ENCODE data around the gene SH2D2A.

Gene SH2D2A

GRCh38 chr1:156840186-156840897 lies 23.7 kb upstream of the SH2D2A start:
- Histone ChIP-seq H3K36me3 (ENCODE audit: insufficient read depth, low read length) (no peaks in the 10 kb centered on the region), H3K4me1 (ENCODE audit: control insufficient read depth, insufficient read depth, low read length, unreplicated experiment) (no peaks in the 10 kb centered on the region), H3K27me3 (ENCODE audit: insufficient read depth, low read length) (peaks cover 13% of the 10 kb centered on the region; the same call in 1 of the 2 replicates), H3K4me3 (ENCODE audit: low read depth, low read length) (no peak overlapping the region), H3K27ac (ENCODE audit: low read depth, low read length) (no peak overlapping the region), H2AFZ (ENCODE audit: low read length, unreplicated experiment) (no peak overlapping the region), H3K79me2 (ENCODE audit: control insufficient read depth, insufficient read depth, low read length, unreplicated experiment) (no peaks in the 10 kb centered on the region)

GRCh38 chr1:156839426-156840109 lies 22.9 kb upstream of the SH2D2A start:
- Histone ChIP-seq H3K36me3 (ENCODE audit: insufficient read depth, low read length) (no peaks in the 10 kb centered on the region), H3K27ac (ENCODE audit: low read depth, low read length) (no peak overlapping the region), H3K4me1 (ENCODE audit: control insufficient read depth, insufficient read depth, low read length, unreplicated experiment) (no peaks in the 10 kb centered on the region), H3K4me3 (ENCODE audit: low read depth, low read length) (no peak overlapping the region), H3K79me2 (ENCODE audit: control insufficient read depth, insufficient read depth, low read length, unreplicated experiment) (no peaks in the 10 kb centered on the region), H3K27me3 (ENCODE audit: insufficient read depth, low read length) (peaks cover 16% of the 10 kb centered on the region), H2AFZ (ENCODE audit: low read length, unreplicated experiment) (no peak overlapping the region)

GRCh38 chr1:156838972-156839371 lies 22.3 kb upstream of the SH2D2A start:
- Histone ChIP-seq H2AFZ (ENCODE audit: low read length, unreplicated experiment) (no peak overlapping the region), H3K4me3 (ENCODE audit: low read depth, low read length) (no peak overlapping the region), H3K36me3 (ENCODE audit: insufficient read depth, low read length) (no peaks in the 10 kb centered on the region), H3K4me1 (ENCODE audit: control insufficient read depth, insufficient read depth, low read length, unreplicated experiment) (no peaks in the 10 kb centered on the region), H3K27ac (ENCODE audit: low read depth, low read length) (no peak overlapping the region), H3K27me3 (ENCODE audit: insufficient read depth, low read length) (peaks cover 21% of the 10 kb centered on the region), H3K79me2 (ENCODE audit: control insufficient read depth, insufficient read depth, low read length, unreplicated experiment) (no peaks in the 10 kb centered on the region)

GRCh38 chr1:156836892-156837291 lies 20.2 kb upstream of the SH2D2A start:
- Histone ChIP-seq H2AFZ (ENCODE audit: low read length, unreplicated experiment) (no peak overlapping the region), H3K79me2 (ENCODE audit: control insufficient read depth, insufficient read depth, low read length, unreplicated experiment) (no peaks in the 10 kb centered on the region), H3K36me3 (ENCODE audit: insufficient read depth, low read length) (no peaks in the 10 kb centered on the region), H3K27me3 (ENCODE audit: insufficient read depth, low read length) (peaks cover 20% of the 10 kb centered on the region), H3K27ac (ENCODE audit: low read depth, low read length) (no peak overlapping the region), H3K4me1 (ENCODE audit: control insufficient read depth, insufficient read depth, low read length, unreplicated experiment) (no peaks in the 10 kb centered on the region), H3K4me3 (ENCODE audit: low read depth, low read length) (no peak overlapping the region)

GRCh38 chr1:156836041-156836654 lies 19.5 kb upstream of the SH2D2A start:
- Histone ChIP-seq H3K36me3 (ENCODE audit: insufficient read depth, low read length) (no peaks in the 10 kb centered on the region), H3K4me3 (ENCODE audit: low read depth, low read length) (no peak overlapping the region), H3K4me1 (ENCODE audit: control insufficient read depth, insufficient read depth, low read length, unreplicated experiment) (no peaks in the 10 kb centered on the region), H3K27ac (ENCODE audit: low read depth, low read length) (no peak overlapping the region), H3K27me3 (ENCODE audit: insufficient read depth, low read length) (peaks cover 24% of the 10 kb centered on the region), H2AFZ (ENCODE audit: low read length, unreplicated experiment) (no peak overlapping the region), H3K79me2 (ENCODE audit: control insufficient read depth, insufficient read depth, low read length, unreplicated experiment) (no peaks in the 10 kb centered on the region)

- Histone ChIP-seq H3K27ac (ENCODE audit: low read depth, low read length) (no peak overlapping the region), H3K36me3 (ENCODE audit: insufficient read depth, low read length) (no peaks in the 10 kb centered on the region), H3K27me3 (ENCODE audit: insufficient read depth, low read length) (peaks cover 24% of the 10 kb centered on the region), H2AFZ (ENCODE audit: low read length, unreplicated experiment) (no peak overlapping the region), H3K4me1 (ENCODE audit: control insufficient read depth, insufficient read depth, low read length, unreplicated experiment) (no peaks in the 10 kb centered on the region), H3K79me2 (ENCODE audit: control insufficient read depth, insufficient read depth, low read length, unreplicated experiment) (no peaks in the 10 kb centered on the region), H3K4me3 (ENCODE audit: low read depth, low read length) (no peak overlapping the region)
Measured at GRCh38 chr1:156834322-156834721, 17.7 kb upstream of the SH2D2A start.

GRCh38 chr1:156833603-156834002 lies 17.0 kb upstream of the SH2D2A start:
- Histone ChIP-seq H3K27ac (ENCODE audit: low read depth, low read length) (no peak overlapping the region), H2AFZ (ENCODE audit: low read length, unreplicated experiment) (no peak overlapping the region), H3K4me1 (ENCODE audit: control insufficient read depth, insufficient read depth, low read length, unreplicated experiment) (no peaks in the 10 kb centered on the region), H3K79me2 (ENCODE audit: control insufficient read depth, insufficient read depth, low read length, unreplicated experiment) (no peaks in the 10 kb centered on the region), H3K4me3 (ENCODE audit: low read depth, low read length) (no peak overlapping the region), H3K27me3 (ENCODE audit: insufficient read depth, low read length) (peaks cover 24% of the 10 kb centered on the region), H3K36me3 (ENCODE audit: insufficient read depth, low read length) (no peaks in the 10 kb centered on the region)

GRCh38 chr1:156832434-156832833 lies 15.8 kb upstream of the SH2D2A start:
- Histone ChIP-seq H3K4me3 (ENCODE audit: low read depth, low read length) (no peak overlapping the region), H3K27ac (ENCODE audit: low read depth, low read length) (no peak overlapping the region)

GRCh38 chr1:156828400-156829124 lies 11.9 kb upstream of the SH2D2A start:
- H3K27ac ChIP-seq (ENCODE audit: low read depth, low read length): no peak overlapping the region
- no peaks in the 10 kb centered on the region for H3K36me3 ChIP-seq (ENCODE audit: insufficient read depth, low read length)
- H3K4me1 ChIP-seq (ENCODE audit: control insufficient read depth, insufficient read depth, low read length, unreplicated experiment): no peaks in the 10 kb centered on the region
- H3K79me2 ChIP-seq (ENCODE audit: control insufficient read depth, insufficient read depth, low read length, unreplicated experiment): no peaks in the 10 kb centered on the region
- no peak overlapping the region for H2AFZ ChIP-seq (ENCODE audit: low read length, unreplicated experiment)
- peaks cover 8% of the 10 kb centered on the region for H3K27me3 ChIP-seq (ENCODE audit: insufficient read depth, low read length)
- H3K4me3 ChIP-seq (ENCODE audit: low read depth, low read length): no peak overlapping the region

More at GRCh38 chr1:156832434-156832833, 15.8 kb upstream of the SH2D2A start:
- Histone ChIP-seq H3K79me2 (ENCODE audit: control insufficient read depth, insufficient read depth, low read length, unreplicated experiment) (no peaks in the 10 kb centered on the region), H3K4me1 (ENCODE audit: control insufficient read depth, insufficient read depth, low read length, unreplicated experiment) (no peaks in the 10 kb centered on the region), H3K27me3 (ENCODE audit: insufficient read depth, low read length) (peaks cover 24% of the 10 kb centered on the region), H2AFZ (ENCODE audit: low read length, unreplicated experiment) (no peak overlapping the region), H3K36me3 (ENCODE audit: insufficient read depth, low read length) (no peaks in the 10 kb centered on the region)

GRCh38 chr1:156826630-156827029 lies 10.0 kb upstream of the SH2D2A start:
- H3K27ac ChIP-seq (ENCODE audit: low read depth, low read length): no peak overlapping the region
- H3K36me3 ChIP-seq (ENCODE audit: insufficient read depth, low read length): no peaks in the 10 kb centered on the region
- no peak overlapping the region for H2AFZ ChIP-seq (ENCODE audit: low read length, unreplicated experiment)
- no peaks in the 10 kb centered on the region for H3K4me1 ChIP-seq (ENCODE audit: control insufficient read depth, insufficient read depth, low read length, unreplicated experiment)
- H3K79me2 ChIP-seq (ENCODE audit: control insufficient read depth, insufficient read depth, low read length, unreplicated experiment): no peaks in the 10 kb centered on the region
- H3K4me3 ChIP-seq (ENCODE audit: low read depth, low read length): no peak overlapping the region
- peaks cover under 1% of the 10 kb centered on the region for H3K27me3 ChIP-seq (ENCODE audit: insufficient read depth, low read length)
